LoVo (cell line): ENCODE data around the gene ARHGAP11B.
"Not testable (repeated sequence)": the region's sequence is repeated elsewhere in the genome, so short reads cannot be mapped to it uniquely, and the experiment has no call there.

Experiments used
- DNase-seq: peaks from one replicate; pipeline ENCODE4 v3.0.0-alpha.2; 2016; ENCODE audit warnings: low spot score

ARHGAP11B gene

GRCh38 chr15:30625436-30626193 is at the start of gene ARHGAP11B:
Gene ARHGAP11B (plus strand): TSS chr15:30626128.
- peak; percentile 92 for DNase-seq

GRCh38 chr15:30579394-30579970 is 46.4 kb upstream of the ARHGAP11B start:
- not testable (repeated sequence) for DNase-seq

GRCh38 chr15:30580716-30581115 is 45.2 kb upstream of the ARHGAP11B start:
- not testable (repeated sequence) for DNase-seq

- not testable (repeated sequence) for DNase-seq
Measured at GRCh38 chr15:30598953-30599352, 27.0 kb upstream of the ARHGAP11B start.

- not testable (repeated sequence) for DNase-seq
Measured at GRCh38 chr15:30603796-30604195, 22.1 kb upstream of the ARHGAP11B start, which contains the start of gene GOLGA8H. Gene GOLGA8H (plus strand): TSS chr15:30604028. CDS start chr15:30604126, 98 bp downstream.

- not testable (repeated sequence) for DNase-seq
Measured at GRCh38 chr15:30612271-30612670, 13.7 kb upstream of the ARHGAP11B start.

- not testable (repeated sequence) for DNase-seq
Measured at GRCh38 chr15:30621342-30621741, 4.6 kb upstream of the ARHGAP11B start.

GRCh38 chr15:30626194-30626565 is 252 bp downstream of the ARHGAP11B start:
- not testable (repeated sequence) for DNase-seq

GRCh38 chr15:30626632-30627031 is 704 bp downstream of the ARHGAP11B start:
- not testable (repeated sequence) for DNase-seq

- DNase-seq, result no peak
Measured at GRCh38 chr15:30650012-30650929, 24.3 kb downstream of the ARHGAP11B start.

GRCh38 chr15:30661154-30661553 is 35.2 kb downstream of the ARHGAP11B start:
- not testable (repeated sequence) for DNase-seq

GRCh38 chr15:30669621-30670020 is 43.7 kb downstream of the ARHGAP11B start:
- not testable (repeated sequence) for DNase-seq

- DNase-seq, result no peak
Measured at GRCh38 chr15:30670056-30670455, 44.1 kb downstream of the ARHGAP11B start.

GRCh38 chr15:30671309-30671708 is 45.4 kb downstream of the ARHGAP11B start:
- no peak for DNase-seq

- DNase-seq, result no peak
Measured at GRCh38 chr15:30675126-30675525, 49.2 kb downstream of the ARHGAP11B start.

- not testable (repeated sequence) for DNase-seq
Measured at GRCh38 chr15:30675891-30676290, 50.0 kb downstream of the ARHGAP11B start.

GRCh38 chr15:30680997-30681396 is 55.1 kb downstream of the ARHGAP11B start:
- DNase-seq, result not testable (repeated sequence)

GRCh38 chr15:30685709-30686285 is 59.9 kb downstream of the ARHGAP11B start:
- DNase-seq, result not testable (repeated sequence)

- not testable (repeated sequence) for DNase-seq
Measured at GRCh38 chr15:30686651-30687050, 60.7 kb downstream of the ARHGAP11B start.
